ENCODE data around the gene CLUH.
"Not testable (repeated sequence)": the region's sequence is repeated elsewhere in the genome, so short reads cannot be mapped to it uniquely, and the experiment has no call there.

CLUH gene

GRCh38 chr17:2700491-2701141 is 10.9 kb downstream of the CLUH start:
- no peak for DNase-seq

- no peak for DNase-seq
These were observed 11.5 kb downstream of the CLUH start for GRCh38 chr17:2700030-2700490.

- not testable (repeated sequence) for DNase-seq
These were observed 12.3 kb downstream of the CLUH start for GRCh38 chr17:2699216-2699805.

- no peak for DNase-seq
These were observed 13.9 kb downstream of the CLUH start for GRCh38 chr17:2697611-2698162.

- no peak for DNase-seq
These were observed 15.4 kb downstream of the CLUH start for GRCh38 chr17:2695961-2696760.

GRCh38 chr17:2695243-2695960 is 16.2 kb downstream of the CLUH start:
- no peak for DNase-seq

- no peak for DNase-seq
These were observed 17.0 kb downstream of the CLUH start for GRCh38 chr17:2694381-2695242.

- DNase-seq, result no peak
These were observed 17.8 kb downstream of the CLUH start for GRCh38 chr17:2693561-2694380.

- DNase-seq, result no peak
These were observed 18.8 kb downstream of the CLUH start for GRCh38 chr17:2692781-2693135.

- DNase-seq, result no peak
These were observed 19.4 kb downstream of the CLUH start for GRCh38 chr17:2691965-2692780.

- DNase-seq, result no peak
These were observed 20.3 kb downstream of the CLUH start for GRCh38 chr17:2691069-2691871.

- no peak for DNase-seq
These were observed 21.1 kb downstream of the CLUH start for GRCh38 chr17:2690165-2691068.

GRCh38 chr17:2689411-2690164 is 22.0 kb downstream of the CLUH start:
- DNase-seq, result no peak

GRCh38 chr17:2688351-2689342 is 22.9 kb downstream of the CLUH start:
- no peak for DNase-seq

GRCh38 chr17:2687074-2687418 is 24.5 kb downstream of the CLUH start:
- no peak for DNase-seq

- no peak for DNase-seq
These were observed 25.9 kb downstream of the CLUH start for GRCh38 chr17:2685696-2686095.
